ENCODE results near the gene LRFN3.
"Not testable (repeated sequence)": the region's sequence is repeated elsewhere in the genome, so short reads cannot be mapped to it uniquely, and the experiment has no call there.

Gene LRFN3

GRCh38 chr19:35907377-35907745 is 28.8 kb upstream of the LRFN3 start:
- DNase-seq, result no peak

- no peak for DNase-seq
These were observed 28.1 kb upstream of the LRFN3 start, which contains the start of gene TYROBP for GRCh38 chr19:35908010-35908441. TYROBP (minus strand) TSS chr19:35908295; CDS start chr19:35908228, 67 bp downstream.

GRCh38 chr19:35908973-35909683 is 27.0 kb upstream of the LRFN3 start:
- no peak for DNase-seq

- no peak for DNase-seq
These were observed 26.5 kb upstream of the LRFN3 start for GRCh38 chr19:35909684-35910035.

GRCh38 chr19:35910355-35910754 is 25.8 kb upstream of the LRFN3 start:
- DNase-seq, result not testable (repeated sequence)

- DNase-seq, result no peak
These were observed 25.0 kb upstream of the LRFN3 start for GRCh38 chr19:35911173-35911572.

- DNase-seq, result no peak
These were observed 24.4 kb upstream of the LRFN3 start for GRCh38 chr19:35911790-35912189.

- DNase-seq, result no peak
These were observed 22.6 kb upstream of the LRFN3 start for GRCh38 chr19:35913589-35913988.

GRCh38 chr19:35915443-35915842 is 20.7 kb upstream of the LRFN3 start:
- no peak for DNase-seq

- no peak for DNase-seq
These were observed 16.9 kb upstream of the LRFN3 start for GRCh38 chr19:35919306-35919705.

- DNase-seq, result no peak
These were observed 15.2 kb upstream of the LRFN3 start for GRCh38 chr19:35921012-35921411.

- no peak for DNase-seq
These were observed 10.7 kb upstream of the LRFN3 start for GRCh38 chr19:35925501-35925900.

- DNase-seq, result no peak
These were observed 7.7 kb upstream of the LRFN3 start for GRCh38 chr19:35928507-35928906.

GRCh38 chr19:35929876-35930275 is 6.3 kb upstream of the LRFN3 start:
- DNase-seq, result no peak

- peak; percentile 100 for DNase-seq
These were observed 4.9 kb upstream of the LRFN3 start for GRCh38 chr19:35931161-35931873.

- DNase-seq, result no peak
These were observed 4.3 kb upstream of the LRFN3 start for GRCh38 chr19:35931874-35932202.

- no peak for DNase-seq
These were observed 3.8 kb upstream of the LRFN3 start for GRCh38 chr19:35932291-35932936.

GRCh38 chr19:35936738-35937268 is 629 bp downstream of the LRFN3 start:
- no peak for DNase-seq

GRCh38 chr19:35937345-35938281 is 1.4 kb downstream of the LRFN3 start:
- DNase-seq, result no peak

GRCh38 chr19:35938282-35939224 is 2.4 kb downstream of the LRFN3 start:
- DNase-seq, result no peak
